ENCODE results near the gene NECAB3.

Gene NECAB3

DNA sequence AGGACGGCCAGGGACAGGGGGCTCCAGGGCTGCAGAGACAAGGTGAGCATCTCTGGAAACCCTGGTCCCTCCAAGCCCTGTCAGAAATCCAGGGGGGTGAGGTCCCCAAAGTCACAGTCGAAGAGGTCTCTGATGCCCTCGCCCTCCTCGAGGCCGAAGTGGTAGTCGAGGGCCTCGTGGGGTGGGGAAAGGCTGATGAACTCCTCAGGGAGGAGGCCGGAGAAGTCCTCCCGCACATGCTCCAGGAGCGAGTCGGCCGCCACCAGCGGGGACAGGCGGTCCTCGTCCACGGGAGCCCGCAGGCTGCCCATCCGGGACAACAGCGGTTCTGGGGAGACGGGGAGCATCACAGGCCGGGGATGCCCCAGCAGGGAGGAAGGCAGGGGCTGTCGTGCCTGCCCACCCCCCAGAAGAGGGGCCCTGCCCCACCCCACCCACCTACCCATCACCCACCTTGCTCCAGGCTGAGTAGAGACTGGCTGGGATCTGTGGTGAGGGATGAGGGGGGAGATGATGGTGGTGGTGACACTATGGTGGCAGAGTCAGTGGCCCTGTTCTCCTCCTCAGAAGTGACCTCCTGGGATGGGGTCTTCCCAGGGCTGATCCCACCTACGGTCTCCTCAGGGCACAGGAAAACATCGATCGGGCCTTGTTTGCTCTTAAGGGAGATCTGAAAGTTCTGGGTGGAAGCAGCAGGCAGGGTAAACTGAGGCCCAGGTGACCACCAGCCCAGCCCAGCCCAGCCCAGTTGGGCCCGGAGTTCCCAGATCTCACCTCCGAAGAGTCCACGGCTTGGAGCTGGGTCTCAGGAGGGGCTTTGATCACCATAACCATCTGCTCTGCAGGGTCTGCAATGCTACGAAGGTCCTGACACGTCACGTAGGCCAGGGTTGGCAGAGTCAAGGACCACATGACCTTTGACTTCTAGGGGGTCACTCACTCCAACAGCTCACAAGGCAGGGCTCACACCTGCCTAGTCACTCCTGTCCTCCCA lies 2.7 kb upstream of the NECAB3 start:
- no peak for DNase-seq

GRCh38 chr20:33676121-33676520 lies 1.9 kb upstream of the NECAB3 start:
- no peak for DNase-seq

GRCh38 chr20:33675136-33675959 lies 1.1 kb upstream of the NECAB3 start:
- DNase-seq = no peak

DNA sequence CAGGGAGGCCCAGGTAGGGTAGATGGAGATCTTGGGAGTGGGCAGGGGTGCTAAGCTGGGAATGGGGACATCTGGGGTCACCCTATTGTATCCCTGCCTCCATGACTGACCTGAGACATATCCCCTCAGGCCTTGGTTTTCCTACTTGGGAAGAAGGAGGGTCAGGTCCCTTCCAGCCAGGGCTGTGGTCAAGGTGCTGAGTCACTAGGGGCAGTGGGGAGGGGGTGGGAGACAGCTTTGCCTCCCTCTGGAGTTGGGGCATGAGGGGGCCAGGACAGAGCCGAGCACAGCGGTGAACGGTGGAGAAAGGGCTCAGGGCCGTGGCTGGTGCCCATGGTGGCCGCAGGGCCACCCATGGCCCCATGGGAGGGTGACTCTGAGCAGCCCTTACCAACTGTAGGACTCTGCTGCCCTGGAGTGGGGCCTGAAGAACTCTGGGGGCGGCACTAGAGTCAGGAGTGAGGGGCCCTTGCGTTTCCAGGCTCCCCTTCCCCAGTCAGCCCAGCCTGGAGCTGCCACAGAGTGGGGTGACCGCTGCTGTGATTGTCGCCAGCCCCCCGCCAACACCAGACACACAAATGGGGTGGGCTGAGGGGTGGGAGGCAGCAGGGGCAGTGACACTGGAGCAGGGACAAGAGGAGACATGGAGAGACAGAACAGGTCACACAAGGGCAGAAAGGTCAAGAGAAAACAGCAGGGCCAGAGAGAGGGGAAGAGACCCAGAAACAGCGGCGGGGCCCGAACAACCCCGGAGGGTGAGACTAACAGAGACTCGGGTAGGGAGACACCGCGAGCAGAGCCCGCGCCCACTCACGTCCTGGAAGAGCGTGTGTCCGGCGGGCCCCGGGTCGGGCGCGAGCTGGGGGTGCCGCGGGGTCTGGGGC lies 576 bp downstream of the NECAB3 start:
- no peak for DNase-seq

DNA sequence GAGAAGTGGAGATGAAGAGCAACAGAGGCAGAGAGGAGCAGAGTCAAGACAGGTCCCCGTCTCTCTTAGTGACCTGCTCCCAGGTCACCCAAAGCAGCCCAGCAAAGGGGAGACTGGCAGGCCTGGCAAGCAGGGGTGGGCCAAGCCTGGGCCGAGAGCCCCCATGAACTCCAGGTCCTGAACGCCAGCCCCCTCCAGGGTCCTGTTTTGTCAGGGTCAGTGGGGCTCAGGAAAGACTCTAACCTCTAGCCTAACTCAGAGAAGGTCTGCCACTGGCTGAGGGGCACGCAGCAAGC lies 1.2 kb downstream of the NECAB3 start:
- DNase-seq = no peak

- DNase-seq = no peak
Measured at GRCh38 chr20:33672426-33673113, 1.7 kb downstream of the NECAB3 start.

DNA sequence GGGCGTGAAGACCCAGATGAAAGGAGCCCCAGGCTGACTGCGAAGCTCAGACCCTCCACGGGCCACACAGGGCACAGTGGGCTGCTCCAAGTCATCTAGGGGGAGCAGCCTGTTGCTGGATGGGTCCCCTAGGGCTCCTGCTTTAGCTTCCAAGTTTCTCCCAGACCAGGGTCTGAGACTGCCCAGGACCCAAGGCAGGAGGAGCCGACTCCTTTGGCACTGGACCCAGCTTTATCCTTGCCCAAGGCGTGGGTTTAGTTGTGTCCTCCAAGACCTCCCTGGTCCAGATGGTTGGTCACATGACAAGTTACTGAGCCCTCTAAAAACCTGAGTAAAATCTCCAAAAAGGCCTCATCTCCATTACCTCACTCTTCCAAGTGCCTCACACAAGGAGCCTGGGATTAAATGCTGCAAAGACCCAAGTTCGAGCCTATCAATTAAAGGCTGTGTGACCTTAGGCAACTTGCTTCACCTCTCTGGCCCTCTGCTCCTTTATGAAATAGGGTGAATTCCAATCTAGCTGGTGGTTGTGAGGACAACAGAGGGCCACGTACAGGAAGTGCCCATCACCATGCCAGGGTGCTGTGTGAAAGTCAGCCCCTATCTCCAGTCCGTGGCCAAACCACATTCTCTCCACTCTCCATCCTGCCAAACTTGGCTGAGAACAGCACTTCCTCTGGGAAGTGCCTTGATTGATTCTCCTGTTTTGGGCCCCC lies 2.5 kb downstream of the NECAB3 start:
- no peak for DNase-seq

- DNase-seq = no peak
Measured at GRCh38 chr20:33670715-33671499, 3.3 kb downstream of the NECAB3 start.

DNA sequence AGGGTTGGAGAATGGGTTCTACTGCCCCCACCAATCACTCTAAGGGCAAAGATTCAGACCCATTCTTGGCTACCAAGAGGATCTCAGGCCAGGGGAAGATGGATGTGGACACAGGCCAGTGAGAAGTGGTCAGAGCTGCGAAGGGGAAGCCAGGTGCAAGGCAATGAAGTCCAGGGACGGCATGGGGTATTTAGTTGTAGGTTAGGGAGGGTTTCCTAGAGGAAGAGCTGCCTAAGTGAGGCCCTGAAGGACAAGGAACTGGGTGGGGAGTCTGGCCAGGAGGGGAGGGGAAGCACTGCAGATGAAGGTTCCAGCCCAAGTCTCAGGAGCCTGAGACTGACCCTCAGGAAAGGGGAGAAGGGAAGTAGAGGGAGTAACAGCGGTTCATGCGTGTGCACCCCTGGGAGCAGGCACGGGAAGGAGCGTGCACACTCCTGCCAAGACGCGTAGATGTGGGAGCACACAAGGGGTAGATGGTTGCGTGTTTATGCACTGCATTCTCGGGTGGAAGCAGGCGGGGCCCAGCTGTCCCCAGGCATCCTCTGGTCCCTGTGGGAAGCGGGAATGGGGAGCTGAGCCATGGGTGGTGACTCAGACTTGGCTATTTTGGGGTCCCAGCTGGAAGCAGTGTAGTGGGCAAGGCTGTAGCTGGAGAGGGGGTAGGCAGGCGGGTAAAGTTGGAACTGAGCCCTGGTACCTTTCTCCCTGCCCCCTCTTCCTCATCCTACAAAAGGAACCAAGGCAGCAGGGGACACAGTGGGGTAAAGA lies 4.2 kb downstream of the NECAB3 start:
- DNase-seq = no peak

GRCh38 chr20:33669224-33669623 lies 5.0 kb downstream of the NECAB3 start:
- no peak for DNase-seq

DNA sequence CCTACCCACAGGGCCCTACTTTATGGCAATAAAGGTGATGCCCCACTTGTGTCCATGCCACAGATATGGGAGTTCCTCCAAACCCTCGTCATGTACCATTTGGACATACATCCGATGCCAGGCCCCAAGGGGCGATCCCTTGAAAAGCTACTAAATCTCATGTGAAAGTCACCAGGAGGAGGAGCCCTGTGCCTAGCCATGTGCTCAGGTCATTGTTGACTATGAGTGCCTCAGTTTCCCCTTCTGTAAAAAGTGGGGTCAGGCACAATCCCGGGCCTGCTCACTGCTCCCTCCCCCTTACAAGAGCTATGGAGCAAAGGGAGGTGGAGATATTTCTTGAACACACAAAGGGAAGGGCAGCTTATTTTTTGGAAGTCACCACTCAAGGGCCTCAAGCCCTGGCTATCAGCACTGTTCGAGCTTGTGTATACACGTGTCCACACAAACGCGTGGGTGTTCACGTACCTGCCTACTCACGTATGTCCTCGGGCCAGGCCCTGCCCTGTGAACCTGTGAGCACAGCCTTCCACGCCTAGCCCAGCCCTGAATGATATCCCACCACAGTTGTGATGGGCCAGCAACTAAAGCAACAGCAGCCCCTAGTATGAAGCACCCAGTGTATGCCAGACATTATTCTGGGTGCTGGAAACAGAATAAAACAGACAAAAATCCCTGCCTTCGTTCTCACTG lies 5.6 kb downstream of the NECAB3 start:
- no peak for DNase-seq

DNA sequence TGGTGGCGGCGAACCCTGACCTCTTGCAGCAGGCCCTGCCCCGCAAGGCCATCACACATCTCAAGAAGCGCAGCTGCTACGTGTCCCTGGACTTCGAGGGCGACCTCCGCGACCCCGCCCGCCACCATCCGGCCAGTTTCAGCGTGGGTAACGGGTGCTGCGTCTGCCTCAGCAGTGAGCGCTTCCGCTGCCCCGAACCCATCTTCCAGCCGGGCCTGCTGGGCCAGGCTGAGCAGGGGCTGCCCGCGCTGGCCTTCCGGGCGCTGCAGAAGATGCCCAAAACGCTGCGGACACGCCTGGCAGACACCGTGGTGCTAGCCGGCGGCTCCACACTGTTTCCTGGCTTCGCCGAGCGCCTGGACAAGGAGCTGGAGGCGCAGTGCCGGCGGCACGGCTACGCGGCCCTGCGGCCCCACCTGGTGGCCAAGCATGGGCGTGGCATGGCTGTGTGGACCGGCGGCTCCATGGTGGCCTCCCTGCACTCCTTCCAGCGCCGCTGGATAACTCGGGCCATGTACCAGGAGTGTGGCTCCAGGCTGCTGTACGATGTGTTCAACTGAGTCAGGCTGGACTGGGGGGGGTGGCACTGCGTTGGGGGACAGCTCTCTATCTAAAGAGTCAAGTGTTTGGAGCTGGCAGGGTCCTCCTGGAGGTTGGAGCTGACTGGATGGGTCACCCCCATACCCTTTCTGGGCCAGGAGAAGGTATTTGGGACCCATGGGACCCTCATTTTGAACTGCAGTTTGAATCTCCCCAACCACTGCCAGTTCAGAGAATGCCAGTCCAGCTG lies 6.4 kb downstream of the NECAB3 start:
- peak; percentile 93 for DNase-seq

DNA sequence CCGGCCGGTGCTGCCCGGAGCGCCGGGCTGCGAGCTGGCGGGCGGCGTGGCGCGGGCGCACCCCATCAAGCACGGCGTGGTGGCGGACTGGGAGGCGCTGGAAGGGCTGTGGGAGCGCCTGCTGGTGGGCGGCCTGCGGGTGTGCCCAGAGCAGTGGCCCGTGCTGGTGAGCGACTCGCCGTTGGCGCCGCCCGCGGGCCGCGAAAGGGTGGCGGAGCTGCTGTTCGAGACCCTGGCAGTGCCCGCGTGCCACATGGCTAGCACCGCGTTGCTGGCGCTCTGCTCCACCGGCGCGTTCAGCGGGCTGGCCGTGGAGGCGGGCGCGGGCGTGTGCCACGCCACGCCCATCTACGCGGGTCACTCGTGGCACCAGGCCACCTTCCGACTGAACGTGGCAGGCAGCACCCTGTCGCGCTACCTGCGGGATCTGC lies 7.0 kb downstream of the NECAB3 start:
- peak; percentile 80 for DNase-seq

DNA sequence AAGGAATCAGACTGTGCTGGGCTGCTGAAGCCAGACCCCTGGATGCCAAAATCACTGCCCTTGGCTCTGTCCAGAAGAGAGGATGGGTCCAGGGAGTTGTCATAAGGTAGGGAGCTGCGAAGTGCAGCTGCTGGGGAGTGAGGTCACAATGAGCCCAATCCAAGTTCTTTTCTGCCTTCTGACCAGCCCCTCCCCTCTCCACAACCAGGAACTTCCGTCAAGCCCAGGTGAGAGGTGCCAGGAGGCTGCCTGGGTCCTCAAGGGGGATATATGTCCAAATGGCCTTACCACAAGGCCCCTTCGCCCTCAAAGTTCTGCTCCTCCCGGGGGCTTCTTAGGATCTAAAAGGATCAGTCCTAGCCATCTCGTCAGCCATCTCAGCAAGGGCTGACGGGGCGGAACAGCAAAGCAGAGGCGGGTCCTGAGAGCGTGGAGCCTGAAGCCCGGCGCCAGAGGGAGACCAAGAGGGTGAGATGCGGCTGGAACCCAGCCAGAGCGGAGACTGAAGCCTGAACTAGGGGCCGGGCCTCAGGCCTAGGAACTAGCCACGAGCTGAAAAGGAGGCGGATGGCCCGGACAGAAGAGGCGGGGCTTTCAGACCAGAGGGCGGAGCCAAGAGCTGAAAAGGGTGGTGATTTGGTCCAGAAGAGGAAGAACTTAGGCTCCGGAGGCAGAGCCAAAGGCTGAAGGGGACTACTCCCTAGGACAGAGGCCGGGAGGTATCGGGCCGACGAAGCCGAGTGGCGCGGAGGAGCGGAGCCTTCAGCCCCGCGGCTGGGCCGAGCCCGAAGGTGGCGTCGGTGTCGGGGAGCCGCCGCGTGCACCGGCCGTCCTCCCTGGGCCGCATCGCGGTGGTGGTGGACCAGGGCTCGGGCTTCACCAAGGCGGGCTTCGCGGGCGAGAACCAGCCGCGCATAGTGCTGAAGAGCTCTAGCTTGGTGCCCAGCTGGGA lies 7.7 kb downstream of the NECAB3 start, which contains the start of gene ACTL10:
ACTL10 (plus strand) TSS at position 651 of the 952 bp plus-strand sequence. CDS start 555 bp downstream, outside the sequence.
- peak; percentile 93 for DNase-seq

DNA sequence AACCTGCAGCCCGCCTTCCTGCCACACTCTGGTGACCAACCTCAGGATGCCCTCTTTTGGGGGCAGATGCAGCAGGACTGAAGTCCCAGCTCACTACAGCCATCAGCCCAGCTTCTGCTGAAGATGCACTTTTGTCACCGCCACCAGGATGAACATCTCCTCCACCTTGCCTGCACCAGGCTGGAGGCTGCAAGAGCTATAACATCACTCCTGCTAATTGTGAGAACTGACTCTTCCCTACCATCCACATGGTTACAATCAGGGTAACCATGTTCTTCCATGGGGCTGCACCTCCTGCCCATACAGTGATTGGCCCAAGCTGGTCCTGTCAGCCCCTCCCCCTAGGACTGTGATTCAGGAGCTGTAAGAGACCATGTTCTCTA lies 9.5 kb downstream of the NECAB3 start:
- no peak for DNase-seq

- no peak for DNase-seq
Measured at GRCh38 chr20:33664085-33664761, 10.0 kb downstream of the NECAB3 start.
